ENCODE measurements around the gene ANKRD12.
"Not testable (repeated sequence)": the region's sequence is repeated elsewhere in the genome, so short reads cannot be mapped to it uniquely, and the experiment has no call there.

The ANKRD12 gene

GRCh38 chr18:9136315-9137155 lies at the start of gene ANKRD12:
Gene ANKRD12, plus strand, starts transcription at chr18:9136781. Its CDS starts 45,652 bp downstream, at chr18:9182433.
- FAIRE-seq, result no peak

- no peak for FAIRE-seq
Observed at GRCh38 chr18:9087144-9087543, 49.4 kb upstream of the ANKRD12 start.

GRCh38 chr18:9088252-9088651 lies 48.3 kb upstream of the ANKRD12 start:
- FAIRE-seq, result no peak

GRCh38 chr18:9088727-9089126 lies 47.9 kb upstream of the ANKRD12 start:
- not testable (repeated sequence) for FAIRE-seq

GRCh38 chr18:9090578-9090977 lies 46.0 kb upstream of the ANKRD12 start:
- no peak for FAIRE-seq

GRCh38 chr18:9091066-9091476 lies 45.5 kb upstream of the ANKRD12 start:
- no peak for FAIRE-seq

GRCh38 chr18:9092665-9093064 lies 43.9 kb upstream of the ANKRD12 start:
- FAIRE-seq, result no peak

- not testable (repeated sequence) for FAIRE-seq
Observed at GRCh38 chr18:9093109-9093508, 43.5 kb upstream of the ANKRD12 start.

- no peak for FAIRE-seq
Observed at GRCh38 chr18:9094307-9095226, 42.0 kb upstream of the ANKRD12 start.

GRCh38 chr18:9095297-9096006 lies 41.1 kb upstream of the ANKRD12 start:
- no peak for FAIRE-seq

GRCh38 chr18:9096007-9096371 lies 40.6 kb upstream of the ANKRD12 start:
- FAIRE-seq, result no peak

- FAIRE-seq, result no peak
Observed at GRCh38 chr18:9096685-9097084, 39.9 kb upstream of the ANKRD12 start.

GRCh38 chr18:9097349-9097748 lies 39.2 kb upstream of the ANKRD12 start:
- no peak for FAIRE-seq

GRCh38 chr18:9100796-9101195 lies 35.8 kb upstream of the ANKRD12 start:
- no peak for FAIRE-seq

GRCh38 chr18:9101730-9102507 lies 34.7 kb upstream of the ANKRD12 start:
- FAIRE-seq, result no peak

- FAIRE-seq, result no peak
Observed at GRCh38 chr18:9102508-9103375, 33.8 kb upstream of the ANKRD12 start, which contains the start of gene NDUFV2. Gene NDUFV2, plus strand, starts transcription at chr18:9102699. Its CDS starts 45 bp downstream, at chr18:9102744.

GRCh38 chr18:9103376-9103873 lies 33.2 kb upstream of the ANKRD12 start:
- FAIRE-seq, result peak; percentile 25

GRCh38 chr18:9104244-9104901 lies 32.2 kb upstream of the ANKRD12 start:
- no peak for FAIRE-seq

- no peak for FAIRE-seq
Observed at GRCh38 chr18:9105420-9105819, 31.2 kb upstream of the ANKRD12 start.

- no peak for FAIRE-seq
Observed at GRCh38 chr18:9106094-9106493, 30.5 kb upstream of the ANKRD12 start.

All from A204.1 (cell line).